SK-N-SH (cell line): ENCODE data around the gene FUCA1.
"Not testable (repeated sequence)": the region's sequence is repeated elsewhere in the genome, so short reads cannot be mapped to it uniquely, and the experiment has no call there.

ENCODE experiments used
- CTCF ChIP-seq: fragments of 200-600 bp; sonication (generic); IDR thresholded peaks from 2 replicates; pipeline ENCODE4 v1.6.1; 2017; ENCODE audit warnings: antibody characterized with exemption, mild to moderate bottlenecking, moderate library complexity
- FOXM1 ChIP-seq: IDR thresholded peaks from 2 replicates; pipeline ENCODE4 v1.4.0; 2012; ENCODE audit warnings: low read depth, mild to moderate bottlenecking
- GABPA ChIP-seq: IDR thresholded peaks from 2 replicates; pipeline ENCODE4 v1.4.0; 2012; ENCODE audit warnings: low read depth, mild to moderate bottlenecking
- MAX ChIP-seq: IDR thresholded peaks from 2 replicates; pipeline ENCODE4 v1.4.0; 2012; ENCODE audit warnings: low read depth
- NRF1 ChIP-seq: IDR thresholded peaks from 2 replicates; pipeline ENCODE4 v1.6.1; 2012; ENCODE audit warnings: low read depth, mild to moderate bottlenecking, low read length
- SIN3A ChIP-seq: IDR thresholded peaks from 2 replicates; pipeline ENCODE4 v1.6.1; 2012; ENCODE audit warnings: low read depth, mild to moderate bottlenecking, low read length, moderate library complexity, borderline replicate concordance

- TF ChIP-seq CTCF, NRF1, SIN3A, FOXM1, GABPA, MAX: not testable (repeated sequence)
Measured at GRCh38 chr1:23834156-23834555, 33.9 kb downstream of the FUCA1 start.
